GM18505 (cell line): ENCODE data around the gene RASGRF2.

Experiments used
- ATAC-seq: cut with Tn5 transposase; IDR thresholded peaks from one replicate; pipeline ENCODE4 v1.9.1; 2021; ENCODE audit not compliant: unreplicated experiment
- POLR2A ChIP-seq: IDR thresholded peaks from 4 replicates; pipeline ENCODE4 v1.6.1; 2011; ENCODE audit warnings: borderline replicate concordance; ENCODE audit not compliant: insufficient read depth, insufficient read length; ENCODE audit errors: extremely low read depth

RASGRF2 gene

DNA sequence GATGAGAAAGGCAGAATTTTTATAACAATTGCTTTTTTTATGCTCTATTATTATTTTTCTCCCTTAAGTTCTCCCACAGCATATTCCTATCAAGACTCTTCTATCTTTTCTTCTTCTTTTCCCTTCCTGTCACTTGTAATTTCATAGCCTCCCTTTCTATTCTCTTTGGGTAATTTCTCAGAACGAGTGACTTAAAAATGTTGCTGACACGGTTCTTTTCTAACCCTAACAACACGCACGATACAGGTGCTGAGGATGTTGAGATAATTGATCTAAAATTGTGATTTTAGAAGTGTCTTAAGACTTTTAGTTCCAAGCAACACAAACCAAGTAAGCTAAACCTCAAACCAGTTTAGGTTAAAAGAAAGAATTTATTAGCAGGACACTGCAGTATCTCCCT, 105.9 kb downstream of the RASGRF2 start:
- ATAC-seq, result no peak
- no peak for TF ChIP-seq POLR2A

DNA sequence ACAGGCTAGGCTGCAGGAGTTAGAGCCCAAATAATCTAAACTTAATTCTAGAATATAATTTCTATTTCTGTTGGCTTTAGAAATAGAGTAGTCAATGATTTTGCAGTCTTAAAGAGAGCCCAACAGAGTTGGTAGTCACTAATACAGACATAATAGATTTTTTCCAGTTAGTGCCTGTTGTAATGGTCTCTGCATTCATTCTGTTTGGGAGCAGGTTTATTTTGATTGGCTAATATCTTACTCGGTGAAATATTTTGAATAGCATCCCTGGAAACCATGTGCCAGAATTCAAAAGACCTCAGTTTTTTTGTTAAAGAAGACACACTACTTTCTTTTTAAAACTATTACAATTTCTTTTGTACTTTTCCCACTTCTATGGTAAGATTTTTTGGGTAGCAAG, 107.2 kb downstream of the RASGRF2 start:
- no peak for ATAC-seq
- no peak for TF ChIP-seq POLR2A

DNA sequence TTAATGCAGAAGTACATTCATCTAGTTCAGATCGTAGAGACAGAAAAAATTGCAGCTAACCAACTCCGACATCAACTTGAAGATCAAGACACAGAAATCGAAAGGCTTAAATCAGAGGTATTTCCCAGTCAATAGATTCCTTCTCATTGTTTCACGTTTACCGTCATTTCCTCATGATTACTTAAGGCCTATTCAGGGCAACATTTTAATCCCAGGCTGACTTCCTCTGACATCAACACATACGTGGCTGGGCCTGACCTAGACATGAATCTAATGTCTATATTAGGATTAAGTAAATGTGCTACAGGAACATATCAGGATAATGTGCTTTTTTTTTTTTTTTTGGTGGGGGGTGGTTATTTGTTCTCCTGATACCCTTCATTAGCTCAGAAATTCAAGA, 107.9 kb downstream of the RASGRF2 start:
- no peak for TF ChIP-seq POLR2A
- no peak for ATAC-seq

DNA sequence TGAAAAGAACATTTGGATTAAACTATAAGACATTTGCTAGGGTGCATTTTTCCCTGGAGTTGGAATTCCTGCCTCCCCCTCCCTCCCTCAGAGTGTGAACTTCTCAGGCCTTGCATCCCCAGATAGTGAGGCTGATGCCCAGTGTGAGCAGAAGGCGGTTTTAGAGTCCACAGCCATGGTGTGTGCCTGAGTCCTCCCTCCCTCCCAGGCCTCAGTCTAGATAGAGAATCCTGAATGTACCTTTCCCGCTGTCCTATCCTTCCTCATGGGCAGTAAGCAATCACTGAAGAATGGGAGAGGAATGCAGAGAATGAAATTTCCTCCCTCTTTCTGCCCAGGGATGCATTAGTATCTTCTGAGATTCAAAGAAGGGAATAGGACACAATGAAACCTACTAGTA, 108.5 kb downstream of the RASGRF2 start:
- no peak for ATAC-seq

DNA sequence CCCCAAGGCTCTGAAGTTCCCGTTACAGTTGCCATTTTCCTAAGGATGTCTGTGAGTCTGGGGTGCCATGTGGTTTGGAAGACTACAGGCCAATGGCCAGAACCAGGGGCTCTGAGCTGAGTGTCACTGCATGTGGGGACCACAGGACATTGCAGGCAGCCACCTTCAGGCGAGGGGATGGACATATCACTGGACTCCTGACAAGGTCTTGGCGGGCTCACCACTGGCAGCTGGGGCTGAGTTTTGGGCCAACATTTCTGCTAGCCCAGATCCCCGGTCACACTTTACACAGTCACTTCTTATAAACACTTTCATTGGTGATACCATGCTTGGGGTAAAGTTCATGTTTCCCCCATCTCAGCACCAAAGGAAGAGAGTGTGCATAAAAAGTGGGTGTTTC, 109.8 kb downstream of the RASGRF2 start:
- no peak for ATAC-seq
- TF ChIP-seq POLR2A, result no peak

More for the DNA sequence above, 108.5 kb downstream of the RASGRF2 start:
- no peak for TF ChIP-seq POLR2A

DNA sequence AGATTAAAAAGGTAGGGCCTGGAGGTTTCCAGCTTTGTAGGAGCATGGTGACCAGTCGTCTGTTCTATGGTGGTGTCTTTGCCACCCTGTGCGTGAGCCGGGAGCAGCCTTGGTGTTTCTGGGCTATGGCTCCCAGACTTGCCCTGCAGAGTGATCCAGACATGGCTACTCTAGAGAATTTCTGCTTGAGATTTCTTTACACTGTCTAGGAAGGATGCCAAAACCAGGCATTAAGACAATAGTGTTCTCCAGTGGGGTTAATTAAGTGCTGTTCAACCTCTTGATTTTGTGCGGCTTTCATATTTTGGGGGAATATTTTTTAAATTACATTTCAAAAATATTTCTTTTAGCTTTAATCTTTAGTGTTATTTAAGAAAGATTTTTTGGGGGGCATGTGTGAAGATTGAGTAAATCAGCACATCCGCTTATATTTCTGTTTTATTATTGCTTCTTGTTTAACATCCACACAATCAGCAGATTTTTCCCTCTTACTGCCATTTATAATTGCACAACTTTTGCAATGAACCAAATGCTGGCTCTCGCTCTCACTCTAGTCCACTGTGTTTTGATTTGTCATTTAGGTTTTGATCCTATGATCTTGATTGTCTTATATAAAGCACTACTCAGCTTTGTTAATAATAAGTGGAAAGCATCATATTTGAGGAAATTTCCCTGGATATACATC, 110.5 kb downstream of the RASGRF2 start:
- TF ChIP-seq POLR2A, result no peak

DNA sequence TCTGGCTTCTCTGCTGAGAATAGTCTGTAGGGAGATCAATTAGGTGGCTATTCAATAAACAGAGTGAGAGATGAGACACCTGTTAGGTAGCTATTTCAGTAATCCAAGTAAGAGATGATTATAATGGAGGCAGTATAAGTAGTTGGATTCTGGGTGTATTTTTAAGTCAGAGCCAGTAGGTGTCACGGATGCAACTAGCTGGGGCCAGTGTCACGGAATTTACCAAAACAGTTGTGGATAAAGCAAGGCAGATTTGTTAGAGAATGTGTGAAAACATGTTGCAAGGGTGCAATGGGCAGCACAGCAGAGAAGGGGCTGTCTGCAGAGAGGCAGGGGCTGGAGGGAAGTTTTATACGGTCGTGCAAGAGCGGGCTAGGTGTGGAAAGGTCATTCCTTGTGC, 114.9 kb downstream of the RASGRF2 start:
- no peak for ATAC-seq
- TF ChIP-seq POLR2A, result no peak

More for the DNA sequence above, 110.5 kb downstream of the RASGRF2 start:
- ATAC-seq, result no peak

DNA sequence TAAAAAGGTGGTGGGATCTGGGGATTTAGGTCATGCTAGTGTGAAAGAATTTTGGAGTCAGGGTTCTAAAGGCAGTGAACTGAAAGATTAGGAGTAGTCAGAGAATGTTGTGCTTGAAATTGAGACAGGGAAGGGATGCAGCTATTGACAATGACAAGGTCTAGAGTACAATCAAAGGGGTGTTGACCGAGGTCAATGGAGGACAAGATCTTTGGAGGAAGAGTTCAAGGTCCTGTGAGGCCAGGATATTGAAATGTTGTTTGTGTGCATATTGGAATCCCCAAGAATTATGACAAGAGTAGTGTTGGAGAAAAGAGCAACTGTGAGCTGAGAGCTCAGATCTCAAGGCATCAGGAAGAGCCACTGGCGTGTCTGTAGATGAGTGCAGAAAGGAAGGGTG, 116.9 kb downstream of the RASGRF2 start:
- ATAC-seq, result no peak
- TF ChIP-seq POLR2A, result no peak

DNA sequence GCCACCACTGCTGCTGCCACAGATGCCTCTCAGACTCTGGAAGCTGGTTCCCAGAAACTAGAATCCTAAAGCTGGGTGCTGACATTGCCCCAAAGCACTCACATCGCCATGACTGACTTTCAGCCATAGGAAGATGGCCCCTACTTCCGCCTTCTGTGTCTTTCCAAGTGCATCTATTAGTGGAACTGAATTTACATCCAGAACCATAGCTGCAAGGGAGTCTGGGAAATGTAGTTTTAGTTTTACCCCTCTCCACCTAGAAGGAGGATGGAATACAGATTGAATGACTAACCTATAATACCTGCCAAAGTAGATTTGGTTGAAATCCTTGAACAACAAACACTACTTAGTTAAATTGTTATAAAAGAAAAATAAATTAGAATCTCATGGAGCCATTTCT, 118.8 kb downstream of the RASGRF2 start:
- no peak for ATAC-seq
- TF ChIP-seq POLR2A, result no peak

DNA sequence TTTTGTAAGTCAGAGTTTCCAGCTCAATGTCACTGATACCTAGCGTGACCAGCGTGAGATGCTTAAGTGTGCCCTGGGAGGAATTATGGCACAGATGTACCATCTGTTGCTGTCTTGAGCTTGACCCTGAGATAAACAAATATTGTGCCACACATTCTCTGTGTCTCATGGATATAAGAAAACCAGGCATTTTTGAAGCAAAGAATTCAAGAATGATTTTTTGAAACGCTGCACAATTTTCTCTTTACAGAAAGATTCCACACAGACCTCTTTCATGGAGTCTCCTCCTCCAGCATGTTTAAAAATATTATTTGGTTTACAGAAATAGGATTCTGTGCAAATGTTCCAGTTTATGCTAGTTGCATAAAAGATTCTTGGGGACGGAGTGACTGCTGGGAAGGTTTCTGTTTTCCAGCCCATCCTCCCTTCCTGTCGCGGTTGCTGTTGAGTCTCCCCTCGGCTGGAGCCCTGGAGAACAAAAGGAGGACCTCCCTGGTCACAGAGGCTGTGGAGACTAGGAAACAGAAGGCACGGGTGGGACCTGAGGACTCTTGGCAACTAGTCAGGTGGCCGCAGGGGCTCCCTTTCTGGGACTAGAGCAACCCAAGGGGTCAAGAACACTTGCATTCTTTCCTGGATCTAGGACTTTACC, 120.8 kb downstream of the RASGRF2 start:
- no peak for TF ChIP-seq POLR2A
- ATAC-seq, result no peak

DNA sequence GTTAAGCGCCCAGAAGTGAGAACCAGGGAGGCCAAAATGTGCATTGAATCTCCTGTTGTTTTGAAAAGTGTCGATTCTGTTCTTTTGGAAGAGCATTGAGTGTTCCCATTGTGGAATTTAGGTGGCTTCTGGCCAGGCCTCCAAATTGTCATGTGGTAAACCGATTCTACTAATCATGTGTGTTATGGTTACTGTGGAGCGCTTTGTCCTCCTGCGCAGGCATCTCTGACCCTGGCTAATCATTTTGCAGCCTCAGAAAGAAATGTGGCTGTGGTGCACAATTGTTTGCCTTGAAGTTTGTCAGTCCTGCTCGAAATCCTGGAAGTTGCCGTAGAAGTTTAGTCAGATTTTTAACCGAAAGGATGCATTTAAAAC, 121.3 kb downstream of the RASGRF2 start:
- no peak for ATAC-seq
- TF ChIP-seq POLR2A, result no peak

DNA sequence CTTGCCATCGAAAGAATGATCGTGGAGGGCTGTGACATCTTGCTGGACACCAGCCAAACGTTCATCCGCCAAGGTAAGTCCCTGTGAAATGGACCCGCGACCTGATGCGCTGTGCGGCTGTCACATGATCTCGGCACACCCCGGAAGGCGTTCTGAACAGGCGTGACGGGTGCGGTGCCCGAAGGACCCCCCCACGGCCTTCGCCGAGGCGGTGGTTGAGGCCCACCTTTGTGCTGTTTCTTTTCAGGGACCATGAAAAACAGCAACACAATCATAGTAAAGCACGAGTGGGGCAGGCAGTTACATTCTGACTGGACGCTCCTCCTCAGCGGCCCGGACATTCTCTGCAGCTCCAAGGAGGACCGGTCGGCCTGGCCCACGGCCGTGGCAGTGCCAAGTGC, 126.7 kb downstream of the RASGRF2 start:
- no peak for TF ChIP-seq POLR2A
- no peak for ATAC-seq

DNA sequence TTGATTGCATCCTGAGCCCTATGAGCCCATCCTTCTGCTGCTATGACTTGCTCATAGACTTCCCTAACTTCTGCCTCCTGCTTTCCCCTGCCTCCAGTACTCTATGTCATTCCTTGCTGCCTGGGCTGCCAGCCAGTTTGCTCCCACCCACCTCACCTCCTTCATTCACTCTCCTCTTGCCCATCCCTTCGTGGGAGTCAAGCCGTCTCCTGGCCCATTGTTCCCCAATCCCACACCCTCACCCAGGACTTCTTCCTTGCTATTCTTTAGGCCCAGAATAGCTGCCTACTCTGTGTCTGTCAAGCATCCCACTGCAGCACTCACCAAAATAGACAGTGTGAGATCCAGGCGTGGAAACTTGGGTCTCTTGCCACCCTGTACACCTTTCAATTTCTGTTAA, 131.0 kb downstream of the RASGRF2 start:
- ATAC-seq, result no peak
- TF ChIP-seq POLR2A, result no peak

DNA sequence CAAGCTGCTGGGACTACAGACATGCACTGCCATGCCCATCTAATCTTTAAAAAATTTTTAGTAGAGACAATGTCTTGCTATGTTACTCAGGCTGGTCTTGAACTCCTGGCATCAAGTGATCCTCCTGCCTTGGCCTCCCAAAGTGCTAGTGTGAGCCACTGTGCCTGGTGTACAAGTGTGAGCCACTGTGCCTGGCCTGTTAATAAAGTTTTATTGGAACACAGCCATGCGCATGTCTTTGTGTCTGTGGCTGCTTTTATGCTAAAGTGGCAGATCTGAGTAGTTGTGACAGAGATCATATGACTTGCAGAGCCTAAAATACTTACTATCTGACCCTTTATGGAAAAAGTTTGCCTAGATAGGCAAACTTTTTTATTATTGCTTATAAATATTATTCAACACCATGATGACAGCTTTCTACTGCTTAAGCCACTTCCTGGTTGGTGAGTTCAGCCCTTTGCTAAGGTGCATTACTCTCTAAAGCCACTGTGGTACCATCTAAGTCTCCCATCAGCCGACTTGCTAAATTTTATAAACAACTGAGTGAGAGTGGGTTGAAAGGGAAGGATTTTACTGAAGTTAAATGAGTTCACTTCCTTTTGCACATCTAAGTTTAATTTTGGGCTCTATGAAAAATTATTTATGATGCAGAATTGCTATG, 133.5 kb downstream of the RASGRF2 start:
- no peak for ATAC-seq
- no peak for TF ChIP-seq POLR2A

DNA sequence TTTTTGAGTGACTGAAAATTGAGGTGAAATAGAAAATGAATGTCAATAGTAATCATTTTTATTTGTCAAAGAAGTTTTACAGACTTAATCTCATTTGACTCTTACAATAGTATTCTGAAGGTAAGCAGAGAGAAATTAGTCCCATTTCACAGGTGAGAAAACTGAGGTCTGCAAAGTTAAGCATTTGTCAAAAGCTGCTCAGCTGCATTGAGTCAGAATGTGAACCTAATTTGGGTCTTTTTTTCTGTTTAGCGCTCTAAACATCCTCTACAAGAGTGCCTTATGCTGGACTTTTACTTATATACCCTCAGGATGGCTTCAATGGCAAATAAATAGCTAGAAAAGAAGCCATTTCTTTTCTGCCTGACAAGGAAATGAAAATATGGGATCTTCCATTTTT, 135.7 kb downstream of the RASGRF2 start:
- no peak for TF ChIP-seq POLR2A

DNA sequence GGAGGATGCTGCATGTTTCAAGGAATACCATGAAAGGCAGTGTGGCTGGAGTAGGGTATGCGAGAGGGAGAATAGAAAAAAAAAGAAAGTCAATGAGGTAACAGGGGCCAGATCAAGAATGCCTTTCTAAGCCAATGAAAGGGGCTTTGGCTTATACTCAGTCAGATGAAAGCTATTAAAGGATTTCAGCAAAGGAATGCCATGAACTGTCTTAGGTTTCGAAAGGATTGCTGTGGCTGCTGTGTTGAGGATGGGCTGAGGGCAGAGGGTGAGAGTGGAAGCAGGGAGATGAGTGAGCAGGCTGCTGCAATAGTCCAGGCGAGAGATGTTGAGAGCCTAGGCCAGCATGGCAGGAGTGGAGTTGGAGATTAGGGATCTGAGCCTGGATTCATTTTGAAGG, 137.6 kb downstream of the RASGRF2 start:
- no peak for ATAC-seq
- no peak for TF ChIP-seq POLR2A

More for the DNA sequence above, 135.7 kb downstream of the RASGRF2 start:
- no peak for ATAC-seq
